PFSK-1 (cell line): Measurements from ENCODE around the gene TRRAP.

ENCODE experiments used
- FOXP2 ChIP-seq: optimal IDR thresholded peaks from 2 replicates; pipeline ENCODE3; 2011; ENCODE audit warnings: borderline replicate concordance, control low read depth, inconsistent platforms; ENCODE audit not compliant: insufficient read depth; ENCODE audit errors: extremely low read length, extremely low read depth
- POLR2AphosphoS5 ChIP-seq: IDR thresholded peaks from 2 replicates; pipeline ENCODE4 v1.6.1; 2012; ENCODE audit warnings: low read depth, mild to moderate bottlenecking, control low read depth, low read length, moderate library complexity
- REST ChIP-seq, 2 experiments: IDR thresholded peaks; 2 replicates each; pipeline versions ENCODE4 v1.6.1 to v1.8.0; 2011 to 2012; ENCODE audit warnings: low read depth in 2 of 2, low read length in 2 of 2, control low read depth in 1 of 2, inconsistent platforms in 1 of 2, mild to moderate bottlenecking in 1 of 2, moderate library complexity in 1 of 2; ENCODE audit not compliant: insufficient read depth in 1 of 2
- SIN3A ChIP-seq: IDR thresholded peaks from 2 replicates; pipeline ENCODE4 v1.6.1; 2012; ENCODE audit warnings: mild to moderate bottlenecking, low read length, moderate library complexity, borderline replicate concordance; ENCODE audit not compliant: insufficient read depth
- TAF1 ChIP-seq: IDR thresholded peaks from 2 replicates; pipeline ENCODE4 v1.6.1; 2012; ENCODE audit warnings: low read length, control low read depth, borderline replicate concordance; ENCODE audit not compliant: insufficient read depth

Gene TRRAP

GRCh38 chr7:98841179-98841997, 36.9 kb upstream of the TRRAP start:
- TF ChIP-seq POLR2AphosphoS5 = no peak
- TF ChIP-seq REST (IDR thresholded peaks at IDR 0.05; ENCODE audit: insufficient read depth in 1 of 2, low read depth in 2 of 2, low read length in 2 of 2) = no peak

GRCh38 chr7:98848918-98849317, 29.4 kb upstream of the TRRAP start:
- TF ChIP-seq SIN3A (no peak), REST (IDR thresholded peaks at IDR 0.05; ENCODE audit: insufficient read depth in 1 of 2, low read depth in 2 of 2, low read length in 2 of 2) (no peak), TAF1 (no peak), POLR2AphosphoS5 (no peak), FOXP2 (no peak)

- TF ChIP-seq FOXP2 = no peak
- no peak for TF ChIP-seq REST (IDR thresholded peaks at IDR 0.05; ENCODE audit: insufficient read depth in 1 of 2, low read depth in 2 of 2, low read length in 2 of 2)
Observed at GRCh38 chr7:98852826-98853225, 25.5 kb upstream of the TRRAP start.

- TF ChIP-seq REST (IDR thresholded peaks at IDR 0.05; ENCODE audit: insufficient read depth in 1 of 2, low read depth in 2 of 2, low read length in 2 of 2) (no peak), TAF1 (no peak), FOXP2 (no peak), SIN3A (no peak), POLR2AphosphoS5 (no peak)
Observed at GRCh38 chr7:98855610-98856422, 22.5 kb upstream of the TRRAP start.
